HCT116 (cell line): ENCODE measurements around the gene UNC45A. TPM values are rescaled to one million over a fixed set of nuclear protein-coding genes. Genes with fewer than 3 reads are reported as not detected.

Experiments
- ATAC-seq: fragments of 200-7000 bp; cut with Tn5 transposase; 2 replicates; pipeline ENCODE4 v1.9.1; 2020; ENCODE audit warnings: mild to moderate bottlenecking, moderate library complexity
- BruUV-seq: library from RNA; stranded (reverse); fragments of 400-500 nt; replicated peaks from 2 replicates; lab custom pipeline; 2021; lab: Mats Ljungman, UMichigan
- CTCF ChIA-PET: fragments of 300-600 bp; sonication (Branson Sonifier 250); formaldehyde crosslinking; loops from one replicate; lab custom pipeline; 2021; ENCODE audit warnings: antibody characterized with exemption; lab: Charles Lee
- POLR2A ChIA-PET: fragments of 300-600, 350-600 bp; sonication (Branson Sonifier 250); formaldehyde crosslinking; loops from one replicate; lab custom pipeline; 2021; ENCODE audit warnings: antibody characterized with exemption; lab: Charles Lee
- RAD21 ChIA-PET, 2 experiments: fragments of 300-600 bp; sonication (Branson Sonifier 250); formaldehyde crosslinking; loops; one replicate each; lab custom pipeline; 2023; ENCODE audit warnings: low total read pairs in 2 of 2; ENCODE audit not compliant: uncharacterized antibody in 2 of 2, unreplicated experiment in 2 of 2, low non-redundant PET in 1 of 2; lab: Charles Lee
- DNase-seq: peaks from one replicate; pipeline ENCODE4 v3.0.0-alpha.2; 2010; ENCODE audit warnings: low read depth, low spot score
- H2AFZ ChIP-seq: fragments of 200-600 bp; shearing (Covaris generic), sonication (generic); 2 replicates; pipeline ENCODE4 v1.6.1; 2017; ENCODE audit warnings: low read depth, mixed run types, mixed read lengths, antibody characterized with exemption, low read length; ENCODE audit not compliant: poor library complexity, severe bottlenecking
- H3K27ac ChIP-seq: 2 replicates; pipeline ENCODE4 v1.5.1; 2012; ENCODE audit warnings: low read depth, low read length
- H3K27me3 ChIP-seq: fragments of 200-600 bp; sonication (generic); 2 replicates; pipeline ENCODE4 v1.6.1; 2016; ENCODE audit warnings: mixed run types, low read length, mixed read lengths; ENCODE audit not compliant: insufficient read depth
- H3K36me3 ChIP-seq, 2 experiments: fragments of 200-500 bp in 1 of 2; fragments of 200-600 bp in 1 of 2; sonication (Bioruptor generic) in 1 of 2; sonication (generic) in 1 of 2; 2 replicates each; pipeline versions ENCODE4 v1.5.1 to v1.6.1; 2014 to 2016; ENCODE audit warnings: low read length in 2 of 2, inconsistent platforms in 1 of 2, mixed read lengths in 1 of 2, mixed run types in 1 of 2; ENCODE audit not compliant: insufficient read depth in 2 of 2, control insufficient read depth in 1 of 2
- H3K4me1 ChIP-seq, 2 experiments: fragments of 200-600 bp in 1 of 2; sonication (generic) in 1 of 2; 2 replicates each; pipeline versions ENCODE4 v1.5.1 to v1.6.1; 2012 to 2017; ENCODE audit warnings: low read length in 2 of 2, inconsistent platforms in 1 of 2, mild to moderate bottlenecking in 1 of 2, mixed read lengths in 1 of 2, mixed run types in 1 of 2, moderate library complexity in 1 of 2; ENCODE audit not compliant: insufficient read depth in 2 of 2, control insufficient read depth in 1 of 2
- H3K4me2 ChIP-seq: fragments of 200-600 bp; sonication (generic); 2 replicates; pipeline ENCODE4 v1.6.1; 2017; ENCODE audit warnings: mixed run types, low read length, mixed read lengths
- H3K4me3 ChIP-seq, 2 experiments: fragments of 200-600 bp in 1 of 2; sonication (generic) in 1 of 2; replicated peaks in 1 of 2; 2 replicates each; pipeline ENCODE4 v1.5.1; 2011 to 2016; ENCODE audit warnings: low read length in 2 of 2, control low read depth in 1 of 2, low read depth in 1 of 2, mild to moderate bottlenecking in 1 of 2, mixed read lengths in 1 of 2, mixed run types in 1 of 2
- H3K79me2 ChIP-seq: fragments of 200-600 bp; sonication (generic); 2 replicates; pipeline ENCODE4 v1.6.1; 2017; ENCODE audit warnings: mild to moderate bottlenecking, mixed run types, low read length, moderate library complexity, mixed read lengths; ENCODE audit not compliant: insufficient read depth
- H3K9ac ChIP-seq: fragments of 200-600 bp; sonication (generic); 2 replicates; pipeline ENCODE4 v1.6.1; 2016; ENCODE audit warnings: low read length, mixed read lengths
- H3K9me2 ChIP-seq: fragments of 200-600 bp; sonication (generic), shearing (Covaris generic); 2 replicates; pipeline ENCODE4 v1.6.1; 2017; ENCODE audit warnings: mixed run types, mild to moderate bottlenecking, moderate library complexity; ENCODE audit not compliant: insufficient read depth
- H3K9me3 ChIP-seq, 2 experiments: fragments of 200-500 bp in 1 of 2; fragments of 200-600 bp in 1 of 2; sonication (Bioruptor generic) in 1 of 2; sonication (generic) in 1 of 2; 2 replicates each; pipeline ENCODE4 v1.6.1; 2014 to 2017; ENCODE audit warnings: low read length in 2 of 2, mixed read lengths in 2 of 2, inconsistent platforms in 1 of 2, low read depth in 1 of 2, mild to moderate bottlenecking in 1 of 2, mixed run types in 1 of 2, moderate library complexity in 1 of 2; ENCODE audit not compliant: control insufficient read depth in 1 of 2, insufficient read depth in 1 of 2
- H4K20me1 ChIP-seq: fragments of 200-600 bp; sonication (generic), shearing (Covaris generic); 2 replicates; pipeline ENCODE4 v1.6.1; 2017; ENCODE audit warnings: mixed run types, mild to moderate bottlenecking, moderate library complexity; ENCODE audit not compliant: insufficient read depth
- CBX3 ChIP-seq: IDR thresholded peaks from 2 replicates; pipeline ENCODE4 v1.6.1; 2012; ENCODE audit warnings: low read depth
- EGR1 ChIP-seq: IDR thresholded peaks from 2 replicates; pipeline ENCODE4 v1.6.1; 2012; ENCODE audit warnings: low read depth
- ELF1 ChIP-seq: IDR thresholded peaks from 2 replicates; pipeline ENCODE4 v1.6.1; 2012; ENCODE audit warnings: low read depth, borderline replicate concordance
- JUND ChIP-seq: IDR thresholded peaks from 2 replicates; pipeline ENCODE4 v1.6.1; 2012
- POLR2A ChIP-seq: IDR thresholded peaks from 2 replicates; pipeline ENCODE4 v1.7.0; 2011; ENCODE audit warnings: borderline replicate concordance; ENCODE audit not compliant: insufficient read depth, insufficient read length; ENCODE audit errors: extremely low read depth
- ZFX ChIP-seq: fragments of 450-650 bp; IDR thresholded peaks from 2 replicates; pipeline ENCODE4 v1.6.1; 2017
- ZNF274 ChIP-seq: fragments of 200-500 bp; sonication (Bioruptor generic); IDR thresholded peaks from 2 replicates; pipeline ENCODE4 v1.6.1; 2014; ENCODE audit warnings: mild to moderate bottlenecking, low read depth, low read length, inconsistent platforms
- intact Hi-C: fragments of 100-400 bp; cut with micrococcal nuclease; formaldehyde crosslinking; loops from 2 replicates; pipeline ENCODE4 v1.10.0; 2022
- total RNA-seq: library from RNA; stranded (reverse); gene quantifications from one replicate; pipeline ENCODE4 v1.2.1, GENCODE V29; 2021; ENCODE audit not compliant: unreplicated experiment
- TF ChIP-seq, protein P1 (sequence below): IDR thresholded peaks from 2 replicates; pipeline ENCODE4 v1.6.1; 2012; ENCODE audit warnings: low read depth
- TF ChIP-seq, protein P2 (sequence below): IDR thresholded peaks from 2 replicates; pipeline ENCODE4 v1.6.1; 2012

Gene UNC45A
- total RNA-seq, 1 experiment from 2014 or later, result 95.4 TPM

GRCh38 chr15:90912770-90913075 lies 22.4 kb upstream of the UNC45A start (continued):
- TF ChIP-seq ELF1 (no peak), ZFX (no peak), ZNF274 (no peak)

DNA sequence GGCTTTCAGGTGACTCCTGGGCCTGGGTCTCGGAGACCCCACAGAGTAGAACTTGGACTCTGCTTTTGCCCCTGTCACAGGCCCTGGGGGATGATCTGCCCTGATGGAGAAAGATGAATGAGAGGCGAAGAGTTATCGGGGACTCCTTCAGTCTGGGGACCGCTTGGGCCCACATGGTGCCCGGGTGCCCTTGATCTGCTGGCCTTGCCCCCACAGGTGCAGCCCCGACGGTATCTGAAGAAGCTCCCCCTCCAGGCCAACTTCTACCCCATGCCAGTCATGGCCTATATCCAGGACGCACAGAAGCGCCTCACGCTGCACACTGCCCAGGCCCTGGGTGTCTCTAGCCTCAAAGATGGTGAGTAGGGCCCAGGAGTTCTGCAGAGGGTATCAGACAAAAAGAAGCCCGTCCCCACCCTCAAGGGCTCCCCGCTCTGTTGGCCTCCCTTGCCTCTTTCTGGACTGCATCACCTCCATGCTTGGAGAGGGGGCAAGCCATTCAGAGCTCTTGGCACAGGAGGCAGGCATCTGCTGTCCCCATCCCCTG lies 21.6 kb upstream of the UNC45A start:
- intact Hi-C loops, result no loop called here
- no peak overlapping the region for H3K4me2 ChIP-seq
- TF ChIP-seq, protein P1, sequence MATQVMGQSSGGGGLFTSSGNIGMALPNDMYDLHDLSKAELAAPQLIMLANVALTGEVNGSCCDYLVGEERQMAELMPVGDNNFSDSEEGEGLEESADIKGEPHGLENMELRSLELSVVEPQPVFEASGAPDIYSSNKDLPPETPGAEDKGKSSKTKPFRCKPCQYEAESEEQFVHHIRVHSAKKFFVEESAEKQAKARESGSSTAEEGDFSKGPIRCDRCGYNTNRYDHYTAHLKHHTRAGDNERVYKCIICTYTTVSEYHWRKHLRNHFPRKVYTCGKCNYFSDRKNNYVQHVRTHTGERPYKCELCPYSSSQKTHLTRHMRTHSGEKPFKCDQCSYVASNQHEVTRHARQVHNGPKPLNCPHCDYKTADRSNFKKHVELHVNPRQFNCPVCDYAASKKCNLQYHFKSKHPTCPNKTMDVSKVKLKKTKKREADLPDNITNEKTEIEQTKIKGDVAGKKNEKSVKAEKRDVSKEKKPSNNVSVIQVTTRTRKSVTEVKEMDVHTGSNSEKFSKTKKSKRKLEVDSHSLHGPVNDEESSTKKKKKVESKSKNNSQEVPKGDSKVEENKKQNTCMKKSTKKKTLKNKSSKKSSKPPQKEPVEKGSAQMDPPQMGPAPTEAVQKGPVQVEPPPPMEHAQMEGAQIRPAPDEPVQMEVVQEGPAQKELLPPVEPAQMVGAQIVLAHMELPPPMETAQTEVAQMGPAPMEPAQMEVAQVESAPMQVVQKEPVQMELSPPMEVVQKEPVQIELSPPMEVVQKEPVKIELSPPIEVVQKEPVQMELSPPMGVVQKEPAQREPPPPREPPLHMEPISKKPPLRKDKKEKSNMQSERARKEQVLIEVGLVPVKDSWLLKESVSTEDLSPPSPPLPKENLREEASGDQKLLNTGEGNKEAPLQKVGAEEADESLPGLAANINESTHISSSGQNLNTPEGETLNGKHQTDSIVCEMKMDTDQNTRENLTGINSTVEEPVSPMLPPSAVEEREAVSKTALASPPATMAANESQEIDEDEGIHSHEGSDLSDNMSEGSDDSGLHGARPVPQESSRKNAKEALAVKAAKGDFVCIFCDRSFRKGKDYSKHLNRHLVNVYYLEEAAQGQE, result no peak
- TF ChIP-seq EGR1, result no peak
- no peak for TF ChIP-seq POLR2A
- no peak for TF ChIP-seq JUND
- TF ChIP-seq CBX3, result no peak
- no peak for TF ChIP-seq ZNF274
- TF ChIP-seq, protein P2, sequence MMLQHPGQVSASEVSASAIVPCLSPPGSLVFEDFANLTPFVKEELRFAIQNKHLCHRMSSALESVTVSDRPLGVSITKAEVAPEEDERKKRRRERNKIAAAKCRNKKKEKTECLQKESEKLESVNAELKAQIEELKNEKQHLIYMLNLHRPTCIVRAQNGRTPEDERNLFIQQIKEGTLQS, result no peak
- TF ChIP-seq ELF1, result no peak
- ATAC-seq, result no peak
- RAD21 ChIA-PET, result no interaction called here
- no peaks in the 10 kb centered on the region for H4K20me1 ChIP-seq
- no peaks in the 10 kb centered on the region for H3K27me3 ChIP-seq
- H3K4me3 ChIP-seq, result no peak overlapping the region
- H3K27ac ChIP-seq, result no peak overlapping the region
- CTCF ChIA-PET, result no interaction called here
- H3K4me1 ChIP-seq, result no peaks in the 10 kb centered on the region
- H3K79me2 ChIP-seq, result no peaks in the 10 kb centered on the region
- DNase-seq, result no peak
- H3K36me3 ChIP-seq, result peaks cover 1 to 2% of the 10 kb centered on the region in 2 experiments; a peak in 2 of 4 replicates
- POLR2A ChIA-PET, result no interaction called here
- no peak overlapping the region for H3K9ac ChIP-seq
- H3K9me3 ChIP-seq, result no peaks in the 10 kb centered on the region
- H3K9me2 ChIP-seq, result no peaks in the 10 kb centered on the region
- no peak overlapping the region for H2AFZ ChIP-seq
- no TSS peak for BruUV-seq
